22Rv1 (cell line): ENCODE data around the gene UBE3D.

Experiments
- ZFX ChIP-seq: fragments of 450-650 bp; IDR thresholded peaks from 2 replicates; pipeline ENCODE4 v1.6.1; 2017; ENCODE audit warnings: antibody characterized with exemption, borderline replicate concordance
- TF ChIP-seq, protein P1 (sequence below): fragments of 450-650 bp; IDR thresholded peaks from 2 replicates; pipeline ENCODE4 v1.5.1; 2017; ENCODE audit warnings: mild to moderate bottlenecking

DNA sequence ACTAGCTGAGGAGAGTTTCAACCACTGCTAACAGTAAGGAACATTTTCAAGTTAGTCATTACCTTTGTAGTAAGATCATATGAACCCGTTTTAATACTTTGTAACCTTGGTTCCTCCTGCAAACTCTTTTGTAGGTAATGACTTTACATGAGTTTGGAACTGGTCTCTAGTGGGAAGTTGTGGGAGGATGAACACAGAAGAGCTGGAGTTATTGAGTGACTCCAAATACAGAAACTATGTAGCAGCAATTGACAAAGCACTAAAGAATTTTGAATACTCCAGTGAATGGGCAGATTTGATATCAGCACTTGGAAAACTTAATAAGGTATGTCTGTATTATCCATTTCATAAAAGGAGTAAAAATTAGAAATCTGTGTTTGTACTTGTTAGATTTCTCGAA is 31.1 kb upstream of the UBE3D start:
- TF ChIP-seq, protein P1, sequence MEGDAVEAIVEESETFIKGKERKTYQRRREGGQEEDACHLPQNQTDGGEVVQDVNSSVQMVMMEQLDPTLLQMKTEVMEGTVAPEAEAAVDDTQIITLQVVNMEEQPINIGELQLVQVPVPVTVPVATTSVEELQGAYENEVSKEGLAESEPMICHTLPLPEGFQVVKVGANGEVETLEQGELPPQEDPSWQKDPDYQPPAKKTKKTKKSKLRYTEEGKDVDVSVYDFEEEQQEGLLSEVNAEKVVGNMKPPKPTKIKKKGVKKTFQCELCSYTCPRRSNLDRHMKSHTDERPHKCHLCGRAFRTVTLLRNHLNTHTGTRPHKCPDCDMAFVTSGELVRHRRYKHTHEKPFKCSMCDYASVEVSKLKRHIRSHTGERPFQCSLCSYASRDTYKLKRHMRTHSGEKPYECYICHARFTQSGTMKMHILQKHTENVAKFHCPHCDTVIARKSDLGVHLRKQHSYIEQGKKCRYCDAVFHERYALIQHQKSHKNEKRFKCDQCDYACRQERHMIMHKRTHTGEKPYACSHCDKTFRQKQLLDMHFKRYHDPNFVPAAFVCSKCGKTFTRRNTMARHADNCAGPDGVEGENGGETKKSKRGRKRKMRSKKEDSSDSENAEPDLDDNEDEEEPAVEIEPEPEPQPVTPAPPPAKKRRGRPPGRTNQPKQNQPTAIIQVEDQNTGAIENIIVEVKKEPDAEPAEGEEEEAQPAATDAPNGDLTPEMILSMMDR = no peak
- TF ChIP-seq ZFX = no peak
